NCI-H345 treated with DMSO at 0.1 percent for 48 hours (cell line): ENCODE results near the gene PTP4A2.
"Not testable (repeated sequence)": the region's sequence is repeated elsewhere in the genome, so short reads cannot be mapped to it uniquely, and the experiment has no call there.

Experiments
- DNase-seq: peaks from one replicate; lab custom pipeline; 2025; ENCODE audit not compliant: unreplicated experiment; lab: John Stamatoyannopoulos, UW

Gene PTP4A2

DNA sequence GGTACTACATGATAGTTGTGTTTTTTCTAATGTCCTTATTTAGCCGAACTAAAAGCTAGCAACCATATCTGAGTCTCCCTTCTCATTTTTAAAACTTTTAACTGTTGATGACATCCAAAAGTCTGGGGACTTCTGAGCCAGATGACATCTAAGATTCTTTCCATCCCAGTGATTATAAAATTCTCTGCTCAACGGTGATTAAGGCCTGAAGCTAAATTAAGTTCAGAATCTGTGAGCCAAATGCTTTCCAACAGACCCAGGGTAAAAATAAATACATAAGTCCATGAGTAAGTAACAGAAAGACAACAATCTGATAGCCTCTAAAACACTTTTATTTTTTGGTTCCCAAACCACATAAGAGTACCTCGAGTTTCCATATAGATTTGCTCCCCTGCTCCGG lies 13.1 kb upstream of the PTP4A2 start:
- DNase-seq: no peak

DNA sequence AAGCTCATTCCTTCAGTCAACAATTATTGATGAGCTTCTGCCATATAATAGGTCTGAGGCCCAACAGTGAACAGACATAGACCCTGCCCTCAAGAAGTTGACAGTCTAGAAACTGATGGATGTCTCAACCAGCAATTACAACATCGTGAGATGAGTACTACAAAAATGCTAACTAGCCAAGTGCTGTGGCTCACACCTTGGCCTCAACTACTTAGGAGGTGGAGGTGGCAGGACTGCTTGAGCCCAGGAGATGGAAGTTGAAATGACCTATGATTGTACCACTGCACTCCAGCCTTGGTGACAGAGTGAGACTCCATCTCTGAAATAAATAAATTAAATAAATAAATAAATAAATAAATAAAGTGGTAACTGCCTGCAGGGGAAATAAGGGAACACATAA lies 11.7 kb upstream of the PTP4A2 start:
- no peak for DNase-seq

DNA sequence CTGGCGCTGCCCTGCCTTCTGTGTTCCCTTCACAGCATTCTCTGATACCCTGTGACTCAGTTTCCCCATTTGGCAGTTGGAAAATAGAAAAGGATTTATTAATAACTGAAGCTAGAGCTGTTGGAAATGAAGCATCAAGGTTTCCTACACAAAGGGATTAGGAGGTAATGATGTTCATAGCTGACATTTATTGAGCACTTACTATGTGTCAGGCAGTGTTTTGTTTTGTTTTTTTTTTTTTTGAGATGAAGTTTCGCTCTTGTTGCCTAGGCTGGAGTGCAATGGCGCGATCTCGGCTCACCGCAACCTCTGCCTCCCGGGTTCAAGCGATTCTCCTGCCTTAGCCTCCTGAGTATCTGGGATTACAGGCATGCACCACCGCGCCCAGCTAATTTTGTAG lies 7.5 kb upstream of the PTP4A2 start:
- not testable (repeated sequence) for DNase-seq

DNA sequence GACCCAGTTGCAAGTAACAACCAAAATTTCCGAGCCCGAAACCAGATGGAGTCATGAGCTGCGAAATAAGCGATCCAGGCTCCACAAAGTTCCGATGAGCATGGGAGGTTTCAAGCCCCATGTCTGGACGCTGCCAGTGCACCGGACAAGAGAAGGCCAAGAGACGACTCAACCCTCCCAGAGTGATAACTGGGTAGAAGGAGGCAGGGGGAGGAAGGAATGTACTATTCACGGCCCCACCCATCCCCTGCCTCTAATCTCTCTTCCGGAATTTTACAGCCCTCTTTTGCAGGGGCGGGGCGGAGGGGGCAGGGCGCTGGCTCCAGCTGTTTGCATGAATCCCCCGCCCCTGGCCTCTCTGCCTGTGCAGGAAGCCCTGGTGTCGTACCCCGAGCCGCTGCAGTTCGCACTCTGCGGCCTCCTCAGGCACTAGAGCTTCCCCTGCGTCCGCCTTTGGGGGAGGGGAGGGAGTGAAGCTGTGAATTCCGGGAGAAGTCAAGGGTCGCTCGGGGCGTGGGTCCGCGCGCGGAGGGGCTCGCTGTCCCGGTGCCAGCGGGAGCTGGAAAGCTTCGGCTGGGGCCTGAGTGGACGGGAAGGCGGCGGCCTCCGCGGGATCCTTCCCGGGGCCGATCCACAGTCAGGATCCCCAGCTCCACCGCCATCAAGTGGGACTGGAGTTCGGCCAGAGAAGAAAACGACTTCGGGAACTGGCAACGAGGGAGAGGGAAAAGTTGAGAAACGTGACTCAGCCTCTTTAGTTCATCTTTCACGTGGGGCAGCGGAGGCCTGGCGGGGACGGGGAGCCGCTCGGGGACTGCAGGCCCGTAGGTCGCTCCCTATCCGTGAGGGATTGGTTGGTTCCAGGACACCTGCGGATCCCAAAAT lies 6.3 kb upstream of the PTP4A2 start:
- no peak for DNase-seq

DNA sequence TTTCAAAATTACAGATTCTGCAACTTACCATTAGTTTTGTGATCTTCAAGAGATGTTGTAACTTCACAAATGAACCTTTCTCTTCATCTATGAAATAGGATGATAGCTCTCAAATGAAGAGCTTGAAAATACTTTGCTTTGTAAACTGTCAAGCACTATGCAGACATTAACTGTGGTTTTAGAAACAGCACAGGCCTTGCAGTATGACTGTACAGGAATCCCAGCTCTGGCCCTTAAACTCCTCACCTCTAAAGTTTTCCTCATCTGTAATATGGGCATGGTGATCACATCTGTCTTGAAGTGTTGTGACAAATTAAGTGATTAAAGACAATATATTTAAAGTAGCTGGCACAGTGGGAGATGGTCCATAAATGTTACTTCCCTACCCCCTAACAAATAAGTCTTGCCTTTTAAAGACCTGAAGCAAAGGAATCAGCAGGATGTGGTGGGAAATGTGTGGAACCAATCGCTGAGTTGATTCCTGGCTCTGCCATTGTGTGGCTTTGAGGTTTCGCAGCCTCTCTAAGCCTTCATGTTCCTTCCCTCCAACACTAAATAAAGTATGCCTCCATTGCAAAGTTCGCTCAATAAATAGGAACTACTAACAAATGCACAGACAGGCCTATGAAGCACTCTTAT lies 5.5 kb upstream of the PTP4A2 start:
- DNase-seq: no peak

DNA sequence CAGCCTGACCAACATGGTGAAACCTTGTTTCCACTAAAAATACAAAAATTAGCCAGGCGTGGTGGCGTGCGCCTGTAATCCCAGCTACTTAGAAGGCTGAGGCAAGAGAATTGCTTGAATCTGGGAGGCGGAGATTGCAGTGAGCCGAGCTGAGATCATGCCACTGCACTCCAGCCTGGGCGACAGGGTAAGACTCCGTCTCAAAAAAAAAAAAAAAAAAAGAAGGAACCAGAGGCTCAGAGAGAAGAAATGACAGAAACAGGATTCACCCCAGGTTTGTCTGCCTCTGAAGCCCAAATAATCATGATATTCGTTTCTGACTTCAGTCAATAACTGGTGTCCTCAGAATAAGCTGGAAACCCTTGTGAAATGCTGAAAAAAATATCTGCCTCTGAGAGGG lies 3.9 kb upstream of the PTP4A2 start:
- DNase-seq: not testable (repeated sequence)

DNA sequence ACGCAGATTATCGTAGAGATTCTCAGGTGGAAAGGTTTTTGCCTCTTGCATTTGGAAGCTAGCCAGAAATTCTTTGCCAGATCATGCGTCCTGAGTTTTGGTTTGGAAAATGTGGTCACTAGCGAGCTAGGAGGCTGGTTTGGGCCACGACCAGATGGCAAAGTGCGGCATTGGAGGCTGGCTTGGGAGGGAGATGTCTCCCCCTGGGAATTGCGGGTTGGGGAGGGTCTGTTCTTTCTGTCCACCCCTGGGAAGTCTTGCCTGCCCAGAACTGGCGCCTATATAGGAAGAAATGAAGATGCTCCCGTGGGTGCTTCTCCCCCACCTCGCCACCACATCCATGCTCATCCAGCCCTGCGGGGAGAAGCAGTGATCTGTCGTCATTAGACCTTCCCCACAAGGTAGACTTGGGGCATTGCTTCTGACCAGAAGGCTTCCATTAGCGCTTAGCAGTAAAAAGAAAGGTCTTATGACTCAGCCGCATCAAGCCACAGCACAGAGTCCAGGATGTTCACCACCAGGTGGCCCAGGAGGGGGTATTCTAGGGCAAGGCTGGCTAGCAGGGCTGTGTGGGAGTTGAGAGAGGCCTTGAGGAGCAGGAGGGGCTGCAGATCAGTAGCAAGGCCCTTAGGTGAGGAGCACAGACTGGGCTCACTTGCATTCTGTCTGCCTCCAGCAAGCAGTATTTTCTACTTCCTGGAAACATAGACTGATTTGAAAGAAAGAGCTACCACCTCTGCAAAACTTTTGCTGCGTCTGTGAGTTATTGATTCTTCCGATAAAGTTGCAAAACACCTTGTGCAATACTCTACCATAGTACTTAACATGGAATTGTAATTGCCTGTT lies 1.5 kb upstream of the PTP4A2 start:
- no peak for DNase-seq

DNA sequence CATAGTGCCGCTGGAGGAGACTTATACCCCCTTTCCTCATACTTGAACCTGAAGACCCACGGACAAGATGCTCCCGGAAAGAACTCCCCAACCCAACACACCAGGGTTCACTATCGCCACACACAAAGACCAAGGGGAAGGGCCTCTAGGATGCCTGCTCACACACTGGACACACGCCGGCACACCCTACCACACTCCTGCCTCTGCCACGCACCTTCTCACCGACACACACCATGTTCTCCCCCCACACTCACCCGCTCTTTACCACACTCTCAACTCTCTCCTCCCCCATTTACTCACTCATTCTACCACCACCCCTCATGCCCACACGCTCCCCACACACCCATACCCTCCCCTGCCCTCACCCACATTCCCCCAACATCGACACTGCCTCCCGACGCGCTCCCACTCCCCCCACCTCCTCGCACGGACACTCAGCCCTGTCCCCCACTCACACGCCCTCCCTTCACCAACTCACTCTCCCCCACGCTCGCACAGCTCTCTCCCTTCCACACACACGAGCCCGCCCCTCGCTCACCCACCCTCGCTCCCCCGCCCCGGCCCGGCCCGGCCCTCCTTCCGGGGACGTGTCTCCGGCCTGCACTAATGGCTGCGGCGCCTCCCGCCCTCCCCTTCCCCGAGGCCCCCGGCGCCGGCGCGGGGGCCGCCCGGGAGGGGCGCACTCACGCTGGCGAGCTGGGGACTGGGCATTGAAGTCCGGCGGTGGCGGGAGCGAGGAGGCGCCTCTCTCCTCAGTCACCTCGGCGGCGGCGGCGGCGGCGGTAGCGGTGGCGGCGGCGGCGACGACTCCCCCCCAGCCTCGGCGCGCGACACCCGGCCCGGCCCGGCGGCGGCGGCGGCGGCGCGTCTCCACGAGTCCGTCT lies 626 bp downstream of the PTP4A2 start:
- DNase-seq: no peak

DNA sequence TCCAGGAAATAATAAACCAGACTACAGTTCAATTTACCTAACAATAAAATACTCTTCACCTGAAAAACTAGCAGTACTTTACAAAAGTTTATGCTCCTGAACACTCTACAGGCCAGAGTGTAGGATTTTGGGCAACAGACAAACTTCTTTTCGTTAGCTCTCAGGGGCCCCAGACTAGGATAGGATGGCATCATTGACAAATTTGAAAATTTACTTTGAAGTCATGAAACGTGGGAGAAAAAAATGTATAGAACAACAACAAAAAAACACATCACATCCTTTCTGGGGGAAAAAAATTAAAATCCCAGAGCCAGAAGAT lies 1.2 kb downstream of the PTP4A2 start:
- no peak for DNase-seq

DNA sequence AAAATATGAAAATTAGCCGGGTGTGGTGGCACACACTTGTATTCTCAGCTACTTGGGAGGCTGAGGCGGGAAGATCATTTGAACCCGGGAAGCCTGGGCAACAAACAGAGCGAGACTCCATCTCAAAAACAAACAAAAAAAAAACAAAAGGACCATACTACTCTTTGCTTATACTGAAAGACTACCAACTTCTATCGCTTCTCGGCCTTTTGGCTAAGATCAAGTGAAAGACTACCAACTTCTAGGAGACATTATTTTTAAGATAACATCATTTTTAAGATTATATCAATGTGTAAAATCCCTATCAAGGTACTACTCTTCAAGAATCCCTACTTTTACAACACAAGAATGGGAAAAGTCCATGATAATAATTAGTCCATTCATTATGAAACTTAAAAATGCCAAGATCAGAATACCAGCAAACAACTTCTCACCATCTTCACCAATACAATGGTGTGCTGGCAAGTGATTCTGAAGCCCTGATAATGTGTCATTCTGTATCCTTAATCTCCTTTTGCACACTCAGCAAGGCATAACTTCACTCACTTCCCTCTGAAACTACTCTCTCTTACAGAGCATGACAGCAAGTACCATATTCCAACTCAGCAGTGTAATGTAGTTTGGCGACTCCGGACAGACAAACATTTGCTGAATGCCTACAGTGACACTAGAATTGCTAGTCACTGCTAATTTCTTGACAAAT lies 1.7 kb downstream of the PTP4A2 start:
- DNase-seq: no peak

DNA sequence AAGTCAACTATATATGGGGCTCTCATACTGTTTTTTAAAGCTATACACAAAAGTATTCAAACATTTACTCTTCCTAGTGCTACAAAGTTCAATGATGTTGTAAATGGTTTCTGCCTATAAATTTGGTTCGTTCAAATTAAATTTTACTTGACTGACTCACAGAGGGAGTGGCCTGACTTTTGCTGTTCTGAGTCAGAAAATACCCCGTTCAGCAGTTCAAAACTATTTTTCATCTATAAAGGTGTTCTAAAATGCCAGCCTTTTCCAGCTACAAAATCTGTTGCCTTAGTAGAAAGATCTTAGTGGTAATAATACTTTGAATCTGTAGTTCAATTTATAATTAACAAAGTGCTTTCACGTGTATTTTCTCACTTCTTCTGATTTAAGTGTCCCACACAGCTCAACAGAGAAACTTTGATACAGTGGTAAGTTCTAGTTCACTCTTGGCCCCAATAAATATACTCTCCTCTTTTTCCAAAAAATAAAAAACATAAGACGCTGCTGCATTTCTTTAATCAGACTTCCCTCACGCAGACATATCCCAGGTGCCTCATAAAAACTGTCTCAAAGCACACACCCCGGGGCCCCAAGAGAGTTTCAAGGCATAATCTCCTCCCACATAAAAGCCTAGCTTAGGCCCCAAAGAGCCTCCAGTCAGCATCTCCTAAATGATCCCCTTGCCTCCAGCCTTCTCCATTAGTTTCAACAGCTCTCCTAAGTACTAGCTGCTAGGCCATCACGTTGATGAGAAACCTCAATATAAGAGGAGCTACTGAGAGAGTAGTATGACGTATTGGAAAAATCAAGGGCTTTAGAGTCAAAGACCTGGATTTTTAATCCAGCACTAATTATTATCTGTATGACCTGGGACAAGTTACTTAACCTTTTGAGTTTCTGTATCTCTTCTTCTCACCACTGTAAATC lies 3.2 kb downstream of the PTP4A2 start:
- DNase-seq: no peak

DNA sequence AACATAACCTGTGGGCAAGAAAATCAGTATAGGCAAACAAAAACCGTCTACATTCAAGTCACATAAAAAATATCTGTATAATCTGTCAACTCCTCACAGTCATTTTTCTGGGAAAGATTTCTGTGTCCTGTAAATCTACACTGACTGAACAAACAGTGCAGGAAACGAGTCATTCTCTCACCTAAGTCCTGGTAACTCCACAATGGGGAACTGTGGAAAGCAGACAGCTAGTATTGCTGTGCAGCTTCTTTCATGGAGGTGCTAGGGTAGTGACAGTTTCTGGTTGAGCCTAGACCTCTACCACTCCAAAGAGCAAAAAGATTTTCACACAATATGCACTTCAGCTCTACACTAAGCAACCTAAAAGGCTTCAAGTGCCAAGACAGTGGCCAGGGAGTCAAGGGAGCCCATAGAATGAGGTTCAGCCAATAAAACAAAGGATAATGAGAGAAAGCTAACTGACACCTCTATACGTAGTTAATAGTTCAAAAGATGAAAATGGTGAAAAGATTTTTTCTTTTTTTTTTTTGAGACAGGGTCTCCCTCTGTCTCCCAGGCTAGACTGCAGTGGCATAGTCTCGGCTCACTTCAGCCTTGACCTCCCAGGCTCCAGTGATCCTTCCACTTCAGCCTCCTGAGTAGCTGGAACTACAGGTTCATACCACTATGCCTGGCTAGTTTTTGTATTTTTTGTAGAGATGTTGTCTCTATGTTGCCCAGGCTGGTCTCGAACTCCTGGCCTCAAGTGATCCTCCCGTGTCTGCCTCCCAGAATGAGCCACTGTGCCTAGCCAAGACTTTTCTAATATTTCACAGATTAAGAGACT lies 5.5 kb downstream of the PTP4A2 start:
- no peak for DNase-seq

DNA sequence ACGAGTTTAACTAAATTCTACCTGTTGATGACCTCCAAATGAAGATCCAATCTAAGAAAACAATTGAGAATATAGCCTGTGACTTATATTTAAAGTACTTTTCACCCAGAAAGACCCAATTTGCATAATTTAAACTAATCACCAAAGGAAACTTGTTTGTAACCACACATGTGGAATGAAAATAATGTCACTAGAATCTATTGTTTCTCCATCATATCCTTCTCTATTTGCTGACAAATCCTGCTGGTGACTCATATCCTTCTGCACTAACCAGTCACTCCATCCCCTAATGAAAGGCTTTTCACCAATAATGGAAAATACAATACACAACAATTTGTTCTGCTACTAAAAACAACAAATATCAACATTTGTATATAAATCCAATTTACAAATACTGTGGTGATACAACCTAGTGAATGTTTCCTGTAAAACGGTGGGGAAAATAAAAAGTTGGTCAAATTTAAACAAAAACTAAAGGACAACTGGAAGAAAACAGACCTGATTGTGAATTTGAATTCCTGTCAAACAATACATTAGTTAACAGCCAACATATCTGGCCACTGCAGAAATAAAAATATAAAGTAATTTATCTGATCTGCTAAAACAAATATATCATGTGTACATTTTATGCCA lies 6.5 kb downstream of the PTP4A2 start:
- DNase-seq: no peak

DNA sequence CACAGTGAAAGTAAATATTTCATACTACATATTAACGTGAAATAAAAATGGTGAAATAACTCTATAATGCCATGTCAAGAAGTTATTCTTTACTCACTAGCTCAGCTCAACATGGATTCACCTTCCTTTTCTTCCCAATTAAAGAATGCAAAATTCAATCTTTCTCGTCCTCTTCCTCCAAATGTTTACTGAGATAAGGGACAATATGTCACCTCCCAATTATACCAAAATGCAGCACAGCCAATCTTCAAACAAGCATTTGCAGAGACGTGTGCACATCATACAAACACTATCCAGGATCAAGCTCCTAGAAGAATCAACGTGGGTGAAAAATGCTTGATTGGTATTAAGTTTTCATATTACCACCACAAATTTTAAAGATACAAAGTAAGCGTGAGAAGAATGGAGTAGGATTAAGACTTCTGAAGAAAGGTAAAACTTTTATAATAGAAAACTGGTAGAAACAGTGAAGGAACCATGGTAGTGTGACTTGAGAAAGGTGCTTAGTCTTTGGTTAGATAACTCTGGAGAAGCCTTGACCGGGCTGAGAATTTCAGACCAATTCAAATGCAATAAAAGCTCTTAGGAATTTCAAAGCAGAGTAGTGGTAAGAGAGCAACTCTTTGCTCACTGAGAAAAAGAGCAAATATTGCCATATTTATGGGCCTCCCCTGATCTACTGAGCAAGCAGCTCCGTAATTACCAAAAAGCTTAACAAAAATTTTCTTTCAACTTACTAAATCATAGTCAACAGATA lies 7.2 kb downstream of the PTP4A2 start:
- no peak for DNase-seq

DNA sequence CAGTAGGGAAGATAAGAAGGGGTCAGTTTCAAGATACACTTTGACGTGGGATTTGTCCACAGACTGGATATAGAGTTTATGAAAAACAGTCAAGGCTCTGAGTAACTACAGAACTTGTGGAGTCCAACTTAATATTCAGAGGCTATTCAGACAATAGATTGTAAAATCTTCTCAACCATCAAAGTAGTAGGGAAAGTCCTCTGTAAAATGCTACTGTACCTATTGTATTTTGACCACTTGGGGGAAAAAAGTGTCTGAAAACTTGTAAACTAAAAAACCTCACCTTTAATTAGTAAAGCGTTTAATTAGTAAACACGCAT lies 10.5 kb downstream of the PTP4A2 start:
- no peak for DNase-seq

DNA sequence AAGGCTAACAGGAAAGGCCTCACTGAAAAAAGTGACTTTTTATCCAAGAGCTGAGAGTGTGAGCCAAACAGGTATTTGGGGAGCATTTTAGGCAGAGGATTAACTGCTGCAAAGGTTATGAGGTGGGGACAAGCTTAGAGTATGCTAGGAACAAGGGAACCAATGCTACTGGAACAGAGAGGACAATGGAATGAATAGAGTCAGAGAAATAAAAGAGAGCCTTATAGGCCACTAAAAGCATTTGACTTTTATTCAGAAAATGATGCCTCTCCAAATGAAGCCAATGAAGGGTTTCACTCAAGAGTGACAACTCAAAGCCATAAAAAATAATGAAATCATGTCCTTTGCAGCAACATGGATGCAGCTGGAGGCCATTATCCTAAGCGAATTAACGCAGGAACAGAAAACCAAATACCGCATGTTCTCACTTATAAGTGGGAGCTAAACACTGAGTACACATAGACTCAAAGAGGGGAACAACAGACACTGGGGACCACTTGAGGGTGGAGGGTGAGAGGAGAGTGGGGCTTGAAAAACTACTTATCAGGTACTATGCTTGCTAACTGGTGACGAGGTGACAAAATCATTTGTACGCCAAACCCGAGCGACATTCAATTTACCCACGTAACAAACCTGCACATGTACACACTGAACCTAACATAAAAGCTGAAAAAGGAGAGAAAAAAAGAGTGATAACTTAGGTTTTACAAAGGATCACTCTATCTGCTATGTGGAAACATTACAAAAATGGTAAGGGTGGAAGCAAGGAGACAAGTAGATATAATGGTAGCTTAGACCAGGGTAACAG lies 11.1 kb downstream of the PTP4A2 start:
- DNase-seq: peak; percentile 68

DNA sequence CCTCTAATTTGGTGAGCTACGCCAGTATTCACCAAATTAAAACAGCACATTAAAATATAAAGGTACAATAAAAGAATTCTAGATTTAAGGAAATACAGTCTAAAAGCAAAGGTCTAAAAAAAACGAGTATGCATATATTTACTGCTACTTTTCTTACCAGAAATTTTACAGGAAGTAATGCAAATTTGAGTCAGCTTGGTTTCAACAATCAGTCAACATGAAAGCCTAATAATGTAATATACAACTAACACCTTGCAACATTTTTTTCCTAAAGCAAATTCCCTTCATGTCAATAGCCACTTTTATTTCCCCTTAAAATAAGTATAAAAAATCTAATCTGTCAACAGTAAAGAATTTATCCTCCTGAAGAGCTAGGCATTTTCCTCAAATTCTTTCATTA lies 11.9 kb downstream of the PTP4A2 start:
- DNase-seq: no peak
